HCT116 (cell line): ENCODE measurements around the gene PLBD2. TPM values are rescaled to one million over a fixed set of nuclear protein-coding genes. Genes with fewer than 3 reads are reported as not detected.

ENCODE experiments used
- ATAC-seq: fragments of 200-7000 bp; cut with Tn5 transposase; 2 replicates; pipeline ENCODE4 v1.9.1; 2020; ENCODE audit warnings: mild to moderate bottlenecking, moderate library complexity
- BruUV-seq: library from RNA; stranded (reverse); fragments of 400-500 nt; replicated peaks from 2 replicates; lab custom pipeline; 2021; lab: Mats Ljungman, UMichigan
- CTCF ChIA-PET: fragments of 300-600 bp; sonication (Branson Sonifier 250); formaldehyde crosslinking; loops from one replicate; lab custom pipeline; 2021; ENCODE audit warnings: antibody characterized with exemption; lab: Charles Lee
- POLR2A ChIA-PET: fragments of 300-600, 350-600 bp; sonication (Branson Sonifier 250); formaldehyde crosslinking; loops from one replicate; lab custom pipeline; 2021; ENCODE audit warnings: antibody characterized with exemption; lab: Charles Lee
- RAD21 ChIA-PET, 2 experiments: fragments of 300-600 bp; sonication (Branson Sonifier 250); formaldehyde crosslinking; loops; one replicate each; lab custom pipeline; 2023; ENCODE audit warnings: low total read pairs in 2 of 2; ENCODE audit not compliant: uncharacterized antibody in 2 of 2, unreplicated experiment in 2 of 2, low non-redundant PET in 1 of 2; lab: Charles Lee
- DNase-seq: peaks from one replicate; pipeline ENCODE4 v3.0.0-alpha.2; 2010; ENCODE audit warnings: low read depth, low spot score
- H2AFZ ChIP-seq: fragments of 200-600 bp; shearing (Covaris generic), sonication (generic); 2 replicates; pipeline ENCODE4 v1.6.1; 2017; ENCODE audit warnings: low read depth, mixed run types, mixed read lengths, antibody characterized with exemption, low read length; ENCODE audit not compliant: poor library complexity, severe bottlenecking
- H3K27ac ChIP-seq: 2 replicates; pipeline ENCODE4 v1.5.1; 2012; ENCODE audit warnings: low read depth, low read length
- H3K27me3 ChIP-seq: fragments of 200-600 bp; sonication (generic); 2 replicates; pipeline ENCODE4 v1.6.1; 2016; ENCODE audit warnings: mixed run types, low read length, mixed read lengths; ENCODE audit not compliant: insufficient read depth
- H3K36me3 ChIP-seq, 2 experiments: fragments of 200-500 bp in 1 of 2; fragments of 200-600 bp in 1 of 2; sonication (Bioruptor generic) in 1 of 2; sonication (generic) in 1 of 2; 2 replicates each; pipeline versions ENCODE4 v1.5.1 to v1.6.1; 2014 to 2016; ENCODE audit warnings: low read length in 2 of 2, inconsistent platforms in 1 of 2, mixed read lengths in 1 of 2, mixed run types in 1 of 2; ENCODE audit not compliant: insufficient read depth in 2 of 2, control insufficient read depth in 1 of 2
- H3K4me1 ChIP-seq, 2 experiments: fragments of 200-600 bp in 1 of 2; sonication (generic) in 1 of 2; 2 replicates each; pipeline versions ENCODE4 v1.5.1 to v1.6.1; 2012 to 2017; ENCODE audit warnings: low read length in 2 of 2, inconsistent platforms in 1 of 2, mild to moderate bottlenecking in 1 of 2, mixed read lengths in 1 of 2, mixed run types in 1 of 2, moderate library complexity in 1 of 2; ENCODE audit not compliant: insufficient read depth in 2 of 2, control insufficient read depth in 1 of 2
- H3K4me2 ChIP-seq: fragments of 200-600 bp; sonication (generic); 2 replicates; pipeline ENCODE4 v1.6.1; 2017; ENCODE audit warnings: mixed run types, low read length, mixed read lengths
- H3K4me3 ChIP-seq, 2 experiments: fragments of 200-600 bp in 1 of 2; sonication (generic) in 1 of 2; replicated peaks in 1 of 2; 2 replicates each; pipeline ENCODE4 v1.5.1; 2011 to 2016; ENCODE audit warnings: low read length in 2 of 2, control low read depth in 1 of 2, low read depth in 1 of 2, mild to moderate bottlenecking in 1 of 2, mixed read lengths in 1 of 2, mixed run types in 1 of 2
- H3K79me2 ChIP-seq: fragments of 200-600 bp; sonication (generic); 2 replicates; pipeline ENCODE4 v1.6.1; 2017; ENCODE audit warnings: mild to moderate bottlenecking, mixed run types, low read length, moderate library complexity, mixed read lengths; ENCODE audit not compliant: insufficient read depth
- H3K9ac ChIP-seq: fragments of 200-600 bp; sonication (generic); 2 replicates; pipeline ENCODE4 v1.6.1; 2016; ENCODE audit warnings: low read length, mixed read lengths
- H3K9me2 ChIP-seq: fragments of 200-600 bp; sonication (generic), shearing (Covaris generic); 2 replicates; pipeline ENCODE4 v1.6.1; 2017; ENCODE audit warnings: mixed run types, mild to moderate bottlenecking, moderate library complexity; ENCODE audit not compliant: insufficient read depth
- H3K9me3 ChIP-seq, 2 experiments: fragments of 200-500 bp in 1 of 2; fragments of 200-600 bp in 1 of 2; sonication (Bioruptor generic) in 1 of 2; sonication (generic) in 1 of 2; 2 replicates each; pipeline ENCODE4 v1.6.1; 2014 to 2017; ENCODE audit warnings: low read length in 2 of 2, mixed read lengths in 2 of 2, inconsistent platforms in 1 of 2, low read depth in 1 of 2, mild to moderate bottlenecking in 1 of 2, mixed run types in 1 of 2, moderate library complexity in 1 of 2; ENCODE audit not compliant: control insufficient read depth in 1 of 2, insufficient read depth in 1 of 2
- H4K20me1 ChIP-seq: fragments of 200-600 bp; sonication (generic), shearing (Covaris generic); 2 replicates; pipeline ENCODE4 v1.6.1; 2017; ENCODE audit warnings: mixed run types, mild to moderate bottlenecking, moderate library complexity; ENCODE audit not compliant: insufficient read depth
- CBX3 ChIP-seq: IDR thresholded peaks from 2 replicates; pipeline ENCODE4 v1.6.1; 2012; ENCODE audit warnings: low read depth
- CTCF ChIP-seq, 3 experiments: fragments of 200-600 bp in 1 of 3; sonication (generic) in 1 of 3; IDR thresholded peaks in 2 of 3; conservative IDR thresholded peaks in 1 of 3; 2 replicates each; pipeline ENCODE4 v1.5.1; 2012 to 2017; ENCODE audit warnings: low read depth in 2 of 3, low read length in 2 of 3, antibody characterized with exemption in 1 of 3, borderline replicate concordance in 1 of 3, control low read depth in 1 of 3, mild to moderate bottlenecking in 1 of 3, mixed read lengths in 1 of 3, mixed run types in 1 of 3, moderate library complexity in 1 of 3; ENCODE audit not compliant: insufficient read depth in 1 of 3
- EGR1 ChIP-seq: IDR thresholded peaks from 2 replicates; pipeline ENCODE4 v1.6.1; 2012; ENCODE audit warnings: low read depth
- ELF1 ChIP-seq: IDR thresholded peaks from 2 replicates; pipeline ENCODE4 v1.6.1; 2012; ENCODE audit warnings: low read depth, borderline replicate concordance
- EZH2phosphoT487 ChIP-seq: fragments of 200-600 bp; IDR thresholded peaks from 2 replicates; pipeline ENCODE4 v1.6.1; 2018; ENCODE audit warnings: antibody characterized with exemption, borderline replicate concordance
- FOSL1 ChIP-seq: IDR thresholded peaks from 2 replicates; pipeline ENCODE4 v1.6.1; 2012; ENCODE audit warnings: low read depth
- JUND ChIP-seq: IDR thresholded peaks from 2 replicates; pipeline ENCODE4 v1.6.1; 2012
- MAX ChIP-seq: IDR thresholded peaks from 2 replicates; pipeline ENCODE4 v1.6.1; 2012
- POLR2AphosphoS5 ChIP-seq: IDR thresholded peaks from 2 replicates; pipeline ENCODE4 v1.6.1; 2011; ENCODE audit warnings: mild to moderate bottlenecking, low read depth, low read length, moderate library complexity
- RAD21 ChIP-seq: IDR thresholded peaks from 2 replicates; pipeline ENCODE4 v1.6.1; 2012; ENCODE audit warnings: low read depth, mild to moderate bottlenecking
- SIN3A ChIP-seq: IDR thresholded peaks from 2 replicates; pipeline ENCODE4 v1.6.1; 2012; ENCODE audit warnings: low read depth
- SP1 ChIP-seq: IDR thresholded peaks from 2 replicates; pipeline ENCODE4 v1.6.1; 2012; ENCODE audit warnings: low read depth
- SRF ChIP-seq: IDR thresholded peaks from 2 replicates; pipeline ENCODE4 v1.6.1; 2012; ENCODE audit warnings: low read depth
- TCF7L2 ChIP-seq: IDR thresholded peaks from 2 replicates; pipeline ENCODE4 v1.7.0; 2011; ENCODE audit warnings: borderline replicate concordance, inconsistent platforms; ENCODE audit not compliant: insufficient read depth, insufficient read length; ENCODE audit errors: extremely low read depth
- YY1 ChIP-seq: IDR thresholded peaks from 2 replicates; pipeline ENCODE4 v1.6.1; 2011; ENCODE audit warnings: low read length, low read depth, moderate library complexity, mild to moderate bottlenecking; ENCODE audit not compliant: insufficient replicate concordance; ENCODE audit errors: extremely low read depth
- ZFX ChIP-seq: fragments of 450-650 bp; IDR thresholded peaks from 2 replicates; pipeline ENCODE4 v1.6.1; 2017
- ZNF274 ChIP-seq: fragments of 200-500 bp; sonication (Bioruptor generic); IDR thresholded peaks from 2 replicates; pipeline ENCODE4 v1.6.1; 2014; ENCODE audit warnings: mild to moderate bottlenecking, low read depth, low read length, inconsistent platforms
- intact Hi-C: fragments of 100-400 bp; cut with micrococcal nuclease; formaldehyde crosslinking; loops from 2 replicates; pipeline ENCODE4 v1.10.0; 2022
- total RNA-seq: library from RNA; stranded (reverse); gene quantifications from one replicate; pipeline ENCODE4 v1.2.1, GENCODE V29; 2021; ENCODE audit not compliant: unreplicated experiment
- TF ChIP-seq, protein P1 (sequence below): IDR thresholded peaks from 2 replicates; pipeline ENCODE4 v1.6.1; 2011; ENCODE audit warnings: mild to moderate bottlenecking, low read length, moderate library complexity; ENCODE audit not compliant: insufficient replicate concordance; ENCODE audit errors: extremely low read depth
- TF ChIP-seq, protein P2 (sequence below): IDR thresholded peaks from 2 replicates; pipeline ENCODE4 v1.6.1; 2012

PLBD2 gene
- total RNA-seq, 1 experiment from 2014 or later: 45.0 TPM

- Histone ChIP-seq H3K36me3 (peaks cover 8 to 16% of the 10 kb centered on the region in 2 experiments), H2AFZ (no peak overlapping the region), H3K27ac (no peak overlapping the region), H3K4me3 (no peak overlapping the region), H3K9me3 (no peaks in the 10 kb centered on the region), H3K4me2 (no peak overlapping the region), H3K27me3 (no peaks in the 10 kb centered on the region), H3K9me2 (no peaks in the 10 kb centered on the region), H4K20me1 (no peaks in the 10 kb centered on the region), H3K4me1 (no peaks in the 10 kb centered on the region), H3K79me2 (no peaks in the 10 kb centered on the region; the same call in 1 of the 2 replicates), H3K9ac (no peak overlapping the region)
- ChIA-PET POLR2A (no interaction called here), RAD21 (no interaction called here), CTCF (no interaction called here)
- DNase-seq (no peak), ATAC-seq (no peak)
- intact Hi-C loops: no loop called here
- no TSS peak for BruUV-seq
- TF ChIP-seq MAX: no peak
- no peak for TF ChIP-seq EZH2phosphoT487
- no peak for TF ChIP-seq RAD21
- TF ChIP-seq CBX3: no peak
- TF ChIP-seq, protein P1, sequence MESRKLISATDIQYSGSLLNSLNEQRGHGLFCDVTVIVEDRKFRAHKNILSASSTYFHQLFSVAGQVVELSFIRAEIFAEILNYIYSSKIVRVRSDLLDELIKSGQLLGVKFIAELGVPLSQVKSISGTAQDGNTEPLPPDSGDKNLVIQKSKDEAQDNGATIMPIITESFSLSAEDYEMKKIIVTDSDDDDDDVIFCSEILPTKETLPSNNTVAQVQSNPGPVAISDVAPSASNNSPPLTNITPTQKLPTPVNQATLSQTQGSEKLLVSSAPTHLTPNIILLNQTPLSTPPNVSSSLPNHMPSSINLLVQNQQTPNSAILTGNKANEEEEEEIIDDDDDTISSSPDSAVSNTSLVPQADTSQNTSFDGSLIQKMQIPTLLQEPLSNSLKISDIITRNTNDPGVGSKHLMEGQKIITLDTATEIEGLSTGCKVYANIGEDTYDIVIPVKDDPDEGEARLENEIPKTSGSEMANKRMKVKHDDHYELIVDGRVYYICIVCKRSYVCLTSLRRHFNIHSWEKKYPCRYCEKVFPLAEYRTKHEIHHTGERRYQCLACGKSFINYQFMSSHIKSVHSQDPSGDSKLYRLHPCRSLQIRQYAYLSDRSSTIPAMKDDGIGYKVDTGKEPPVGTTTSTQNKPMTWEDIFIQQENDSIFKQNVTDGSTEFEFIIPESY: no peak
- no peak for TF ChIP-seq ELF1
- no peak for TF ChIP-seq TCF7L2
- TF ChIP-seq, protein P2, sequence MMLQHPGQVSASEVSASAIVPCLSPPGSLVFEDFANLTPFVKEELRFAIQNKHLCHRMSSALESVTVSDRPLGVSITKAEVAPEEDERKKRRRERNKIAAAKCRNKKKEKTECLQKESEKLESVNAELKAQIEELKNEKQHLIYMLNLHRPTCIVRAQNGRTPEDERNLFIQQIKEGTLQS: no peak
- TF ChIP-seq JUND: no peak
- TF ChIP-seq SIN3A: no peak
- no peak for TF ChIP-seq EGR1
- no peak for TF ChIP-seq YY1
- TF ChIP-seq POLR2AphosphoS5: no peak
- no peak for TF ChIP-seq ZNF274
- TF ChIP-seq CTCF (IDR thresholded peaks at IDR 0.05 in 2 of 3, conservative IDR thresholded peaks at IDR 0.05 in 1 of 3; ENCODE audit: borderline replicate concordance in 1 of 3, insufficient read depth in 1 of 3, low read depth in 2 of 3, low read length in 2 of 3): no peak
- TF ChIP-seq SRF: no peak
- no peak for TF ChIP-seq SP1
- TF ChIP-seq FOSL1: no peak
- no peak for TF ChIP-seq ZFX
These were observed 15.1 kb downstream of the PLBD2 start for GRCh38 chr12:113373440-113373839.
